Cardiac fibroblast (primary cell): Measurements from ENCODE around the gene TANGO2.

ENCODE experiments used
- DNase-seq, 2 donors: peaks; one replicate each; pipeline versions ENCODE4 v3.0.0 to v3.0.0-alpha.2; 2010; ENCODE audit warnings: low read depth in 2 of 2
- H3K4me3 ChIP-seq, 2 donors: replicated peaks in 1 of 2; 1 replicate in 1 of 2; 2 replicates in 1 of 2; pipeline ENCODE4 v1.5.1; 2011; ENCODE audit warnings: low read depth in 2 of 2, low read length in 2 of 2, mild to moderate bottlenecking in 2 of 2, moderate library complexity in 1 of 2
- CTCF ChIP-seq: IDR thresholded peaks from one replicate; pipeline ENCODE4 v1.5.1; 2011; ENCODE audit warnings: low read depth, mild to moderate bottlenecking, low read length, inconsistent platforms

Gene TANGO2

GRCh38 chr22:20040327-20041200 lies 19.7 kb downstream of the TANGO2 start:
- no peak for TF ChIP-seq CTCF
- no peak overlapping the region for H3K4me3 ChIP-seq
- no peak for DNase-seq

GRCh38 chr22:20043057-20043996 lies 22.4 kb downstream of the TANGO2 start:
- no peak overlapping the region for H3K4me3 ChIP-seq
- no peak for TF ChIP-seq CTCF
- no peak for DNase-seq

- DNase-seq = no peak
- TF ChIP-seq CTCF = no peak
- no peak overlapping the region for H3K4me3 ChIP-seq
Observed at GRCh38 chr22:20043997-20044342, 23.1 kb downstream of the TANGO2 start.

- DNase-seq = no peak
- no peak for TF ChIP-seq CTCF
- no peak overlapping the region for H3K4me3 ChIP-seq
Observed at GRCh38 chr22:20044495-20045151, 23.7 kb downstream of the TANGO2 start.

GRCh38 chr22:20046730-20047129 lies 25.8 kb downstream of the TANGO2 start:
- no peak overlapping the region for H3K4me3 ChIP-seq
- no peak for DNase-seq
- TF ChIP-seq CTCF = no peak

- no peak overlapping the region for H3K4me3 ChIP-seq
- TF ChIP-seq CTCF = no peak
- DNase-seq = no peak
Observed at GRCh38 chr22:20051927-20052308, 31.0 kb downstream of the TANGO2 start.
